H1 (cell line): Measurements from ENCODE around the gene FAM168B. TPM values are rescaled to one million over a fixed set of nuclear protein-coding genes. Genes with fewer than 3 reads are reported as not detected.
A peak's percentile ranks its signal among the peaks of the same experiment; 100 is the strongest.

ENCODE experiments used
- CTCF ChIA-PET: fragments of 300-600 bp; sonication (Branson Sonifier 250); formaldehyde crosslinking; loops from one replicate; lab custom pipeline; 2021; ENCODE audit not compliant: partially characterized antibody; lab: Charles Lee
- POLR2A ChIA-PET: fragments of 300-600 bp; sonication (Branson Sonifier 250); formaldehyde crosslinking; loops from one replicate; lab custom pipeline; 2021; ENCODE audit warnings: inconsistent platforms; ENCODE audit not compliant: partially characterized antibody; lab: Charles Lee
- DNase-seq, 2 experiments: peaks; one replicate each; pipeline versions ENCODE4 v3.0.0 to v3.0.0-alpha.2; 2010 to 2022; ENCODE audit warnings: low spot score in 2 of 2, low read depth in 1 of 2, mixed read lengths in 1 of 2
- FAIRE-seq: peaks from 2 replicates; lab custom pipeline; 2011; peaks lifted over from hg19 to GRCh38; lab: Jason Lieb, UNC
- H2AFZ ChIP-seq: 2 replicates; pipeline ENCODE4 v1.8.1; 2012; ENCODE audit warnings: low read length, inconsistent platforms
- H2AK5ac ChIP-seq: 2 replicates; pipeline ENCODE4 v1.6.1; 2013; ENCODE audit warnings: low read depth, low read length
- H2BK120ac ChIP-seq: replicated peaks from 2 replicates; pipeline ENCODE3; 2013; ENCODE audit warnings: low read depth, low read length, inconsistent platforms
- H2BK12ac ChIP-seq: 2 replicates; pipeline ENCODE4 v1.6.1; 2013; ENCODE audit warnings: low read depth, low read length
- H2BK15ac ChIP-seq: 2 replicates; pipeline ENCODE4 v1.6.1; 2013; ENCODE audit warnings: low read length
- H2BK20ac ChIP-seq: 2 replicates; pipeline ENCODE4 v1.6.1; 2013; ENCODE audit warnings: low read length
- H2BK5ac ChIP-seq: 2 replicates; pipeline ENCODE4 v1.6.1; 2013; ENCODE audit warnings: low read depth, low read length
- H3K14ac ChIP-seq: 2 replicates; pipeline ENCODE4 v1.6.1; 2013; ENCODE audit warnings: inconsistent platforms; ENCODE audit not compliant: insufficient read length
- H3K18ac ChIP-seq: 2 replicates; pipeline ENCODE4 v1.6.1; 2013; ENCODE audit warnings: low read length; ENCODE audit errors: extremely low read depth
- H3K23ac ChIP-seq: 2 replicates; pipeline ENCODE4 v1.6.1; 2013; ENCODE audit warnings: inconsistent platforms; ENCODE audit not compliant: insufficient read length
- H3K23me2 ChIP-seq: 2 replicates; pipeline ENCODE4 v1.6.1; 2013; ENCODE audit warnings: low read depth, low read length
- H3K27ac ChIP-seq: 2 replicates; pipeline ENCODE4 v1.6.1; 2011; ENCODE audit warnings: low read depth, low read length, inconsistent platforms
- H3K27me3 ChIP-seq, 4 experiments: replicated peaks in 1 of 4; 1 replicate in 1 of 4; 2 replicates in 3 of 4; pipeline versions ENCODE4 v1.6.1 to v1.8.1; 2011 to 2013; ENCODE audit warnings: low read length in 3 of 4, mild to moderate bottlenecking in 3 of 4, inconsistent platforms in 2 of 4, mixed read lengths in 2 of 4, moderate library complexity in 1 of 4; ENCODE audit not compliant: control insufficient read depth in 3 of 4, insufficient read depth in 3 of 4; ENCODE audit errors: extremely low read depth in 1 of 4
- H3K36me3 ChIP-seq, 4 experiments: 2 replicates each; pipeline versions ENCODE4 v1.6.1 to v1.8.1; 2011 to 2013; ENCODE audit warnings: mild to moderate bottlenecking in 4 of 4, low read length in 3 of 4, moderate library complexity in 2 of 4, control low read depth in 1 of 4, inconsistent platforms in 1 of 4; ENCODE audit not compliant: insufficient read depth in 4 of 4, control insufficient read depth in 2 of 4
- H3K4ac ChIP-seq: replicated peaks from 2 replicates; pipeline ENCODE3; 2013; ENCODE audit warnings: low read length, low read depth, mixed read lengths, inconsistent platforms; ENCODE audit not compliant: insufficient read length
- H3K4me1 ChIP-seq, 4 experiments: replicated peaks in 1 of 4; 1 replicate in 1 of 4; 2 replicates in 3 of 4; pipeline versions ENCODE4 v1.6.1 to v1.8.1; 2011 to 2013; ENCODE audit warnings: low read length in 3 of 4, inconsistent platforms in 2 of 4, mixed read lengths in 1 of 4; ENCODE audit not compliant: insufficient read depth in 4 of 4, control insufficient read depth in 3 of 4
- H3K4me2 ChIP-seq, 2 experiments: 2 replicates each; pipeline versions ENCODE4 v1.6.1 to v1.8.1; 2011 to 2013; ENCODE audit warnings: low read depth in 2 of 2, low read length in 2 of 2, control low read depth in 1 of 2, inconsistent platforms in 1 of 2, mild to moderate bottlenecking in 1 of 2; ENCODE audit not compliant: insufficient read depth in 1 of 2
- H3K4me3 ChIP-seq, 4 experiments: fragments of 200-600, 300-600 bp in 1 of 4; sonication (generic), shearing (Covaris generic), sonication (Bioruptor Twin) in 1 of 4; 2 replicates each; pipeline versions ENCODE4 v1.5.1 to v1.8.1; 2011 to 2016; ENCODE audit warnings: low read length in 4 of 4, low read depth in 3 of 4, control low read depth in 2 of 4, inconsistent platforms in 2 of 4, mild to moderate bottlenecking in 2 of 4, mixed read lengths in 1 of 4, moderate library complexity in 1 of 4; ENCODE audit not compliant: insufficient read depth in 2 of 4; ENCODE audit errors: extremely low read depth in 1 of 4
- H3K56ac ChIP-seq: replicated peaks from 2 replicates; pipeline ENCODE3; 2013; ENCODE audit warnings: low read depth, mild to moderate bottlenecking, mixed read lengths, low read length, inconsistent platforms; ENCODE audit not compliant: insufficient read length
- H3K79me1 ChIP-seq: 2 replicates; pipeline ENCODE4 v1.6.1; 2013; ENCODE audit warnings: low read depth, low read length, control low read depth
- H3K79me2 ChIP-seq, 2 experiments: 2 replicates each; pipeline versions ENCODE4 v1.6.1 to v1.8.1; 2012 to 2013; ENCODE audit warnings: low read length in 2 of 2, mild to moderate bottlenecking in 2 of 2, inconsistent platforms in 1 of 2; ENCODE audit not compliant: insufficient read depth in 2 of 2, control insufficient read depth in 1 of 2
- H3K9ac ChIP-seq, 4 experiments: replicated peaks in 1 of 4; 1 replicate in 1 of 4; 2 replicates in 3 of 4; pipeline versions ENCODE4 v1.6.1 to v1.8.1; 2011 to 2013; ENCODE audit warnings: low read depth in 3 of 4, low read length in 3 of 4, control low read depth in 2 of 4, mild to moderate bottlenecking in 2 of 4, moderate library complexity in 2 of 4, inconsistent platforms in 1 of 4; ENCODE audit errors: extremely low read depth in 1 of 4
- H3K9me3 ChIP-seq, 2 experiments: 2 replicates each; pipeline versions ENCODE4 v1.6.1 to v1.8.1; 2012 to 2013; ENCODE audit warnings: mild to moderate bottlenecking in 2 of 2, moderate library complexity in 2 of 2, control low read depth in 1 of 2, inconsistent platforms in 1 of 2, low read depth in 1 of 2, low read length in 1 of 2, mixed read lengths in 1 of 2; ENCODE audit not compliant: insufficient read depth in 2 of 2
- H4K20me1 ChIP-seq, 2 experiments: replicated peaks in 1 of 2; 2 replicates each; pipeline versions ENCODE3 to v1.8.1; 2011 to 2013; ENCODE audit warnings: inconsistent platforms in 2 of 2, low read length in 2 of 2, mild to moderate bottlenecking in 1 of 2; ENCODE audit not compliant: insufficient read depth in 2 of 2, control insufficient read depth in 1 of 2
- H4K5ac ChIP-seq: 2 replicates; pipeline ENCODE4 v1.6.1; 2013; ENCODE audit warnings: low read length, low read depth, mixed read lengths, inconsistent platforms; ENCODE audit not compliant: insufficient read length
- H4K8ac ChIP-seq: 2 replicates; pipeline ENCODE4 v1.8.0; 2013; ENCODE audit warnings: mild to moderate bottlenecking, moderate library complexity, low read length, inconsistent platforms; ENCODE audit not compliant: insufficient read depth; ENCODE audit errors: extremely low read depth
- H4K91ac ChIP-seq: replicated peaks from 2 replicates; pipeline ENCODE3; 2013; ENCODE audit warnings: low read length, mixed read lengths, inconsistent platforms; ENCODE audit not compliant: insufficient read length
- EP300 ChIP-seq, 2 experiments: IDR thresholded peaks; 1 replicate in 1 of 2; 2 replicates in 1 of 2; pipeline ENCODE4 v1.6.1; 2011 to 2012; ENCODE audit warnings: low read depth in 2 of 2, low read length in 2 of 2, mild to moderate bottlenecking in 2 of 2, borderline replicate concordance in 1 of 2, inconsistent platforms in 1 of 2, moderate library complexity in 1 of 2
- POLR2AphosphoS5 ChIP-seq: IDR thresholded peaks from 2 replicates; pipeline ENCODE4 v1.6.1; 2011; ENCODE audit warnings: low read depth, low read length
- SAP30 ChIP-seq: fragments of 300-600 bp; sonication (generic); IDR thresholded peaks from 2 replicates; pipeline ENCODE4 v1.7.1; 2012; ENCODE audit warnings: low read length, moderate library complexity, mild to moderate bottlenecking, inconsistent platforms; ENCODE audit not compliant: insufficient read depth, insufficient replicate concordance
- YY1 ChIP-seq: IDR thresholded peaks from 2 replicates; pipeline ENCODE4 v1.6.1; 2011; ENCODE audit warnings: low read depth, mild to moderate bottlenecking, low read length
- WGBS, 2 experiments: shearing (Covaris generic) in 1 of 2; methylation state at CpG; one replicate each; pipeline versions ENCODE4 v1.1.6 to v1.1.7; 2013 to 2015; ENCODE audit warnings: low lambda C conversion rate in 2 of 2, mixed read lengths in 2 of 2, inconsistent platforms in 1 of 2, low coverage in 1 of 2, missing lambda C conversion rate in 1 of 2; ENCODE audit not compliant: insufficient replicate concordance in 2 of 2, insufficient coverage in 1 of 2, insufficient read length in 1 of 2; ENCODE audit errors: extremely low coverage in 1 of 2, missing lambda C conversion rate in 1 of 2; 5-methylcytosine and 5-hydroxymethylcytosine counted together
- polyA plus RNA-seq, 7 experiments: library from polyadenylated mRNA; depleted of rRNA in 3 of 7; stranded (reverse) in 5 of 7; unstranded in 2 of 7; fragments of >200 nt in 5 of 7; fragments of 200-250 nt in 2 of 7; gene quantifications; 1 replicate in 5 of 7; 2 replicates in 1 of 7; 4 replicates in 1 of 7; pipeline versions ENCODE4 v1.2.1 to v1.2.3, GENCODE V29; 2011 to 2013; ENCODE audit warnings: missing spikeins in 2 of 7, mixed read lengths in 2 of 7
- total RNA-seq: library from RNA; stranded (reverse); fragmentation: NEBNext Ultra II Directional; extraction: Animal tissue kit (Norgen Biotek cat#: 25700); gene quantifications from 2 replicates; pipeline ENCODE4 v1.2.1, GENCODE V29; 2021

Gene FAM168B
- total and polyA plus RNA-seq, 2 of the 8 experiments (the other 6 are each of a cell fraction or from before 2014, with no cell fraction given) = 61.9 to 123 TPM

- Histone ChIP-seq H3K18ac (peak overlapping the region; percentile 19), H4K5ac (peak overlapping the region; percentile 97), H3K36me3 (peaks cover 2 to 11% (median 4%) of the 10 kb centered on the region in 4 experiments; a peak in 6 of 8 replicates), H3K14ac (no peak overlapping the region), H2BK5ac (no peak overlapping the region), H3K9me3 (no peaks in the 10 kb centered on the region), H3K23me2 (no peaks in the 10 kb centered on the region), H2BK120ac (no peak overlapping the region), H3K4me1 (no peaks in the 10 kb centered on the region), H3K23ac (no peak overlapping the region), H4K91ac (no peak overlapping the region), H3K27ac (no peak overlapping the region; the same call in 1 of the 2 replicates), H2AFZ (no peak overlapping the region), H3K4me2 (peak overlapping the region; percentile 48 to 60), H3K9ac (peak overlapping the region; percentile 66 to 99 (median 86)), H3K27me3 (no peaks in the 10 kb centered on the region), H3K4ac (no peak overlapping the region), H3K79me2 (peaks cover 21 to 38% of the 10 kb centered on the region in 2 experiments), H2BK20ac (no peak overlapping the region), H3K56ac (peak overlapping the region; percentile 82), H2BK12ac (no peak overlapping the region), H4K20me1 (peaks cover 0 to 2% of the 10 kb centered on the region in 2 experiments), H2AK5ac (no peak overlapping the region), H3K79me1 (no peaks in the 10 kb centered on the region), H3K4me3 (peak overlapping the region; percentile 79 to 94 (median 87)), H4K8ac (peak overlapping the region; percentile 93; the same call in 1 of the 2 replicates), H2BK15ac (no peak overlapping the region)
- DNase-seq (no peak), FAIRE-seq (no peak)
- POLR2A ChIA-PET = interaction anchor here (0.6 to 5.1 kb wide), 17 partner anchors 12 to 399 kb away, joined by 3 to 60 read pairs (median 7); partner anchors contain the start of gene PLEKHB2
- CTCF ChIA-PET = interaction anchor here (1.5 to 1.7 kb wide), 2 partner anchors 9 to 10 kb away, joined by 6 to 8 read pairs; no protein-coding TSS in a partner anchor
- WGBS, 2 experiments = 19% methylated on average over 37 of the region's 37 CpGs; no CpG with 5 or more reads in 1 of the 2 experiments
- no peak for TF ChIP-seq EP300 (IDR thresholded peaks at IDR 0.05; ENCODE audit: borderline replicate concordance in 1 of 2, low read depth in 2 of 2, low read length in 2 of 2)
- 0 out of 2 replicates have a peak, but pooled peaks have one; percentile 11 for TF ChIP-seq YY1
- TF ChIP-seq POLR2AphosphoS5 = no peak
- no peak for TF ChIP-seq SAP30
Observed at GRCh38 chr2:131093696-131094462, 619 bp upstream of the FAM168B start.
